A673 (cell line): ENCODE data around the gene KRTAP13-2. TPM values are rescaled to one million over a fixed set of nuclear protein-coding genes. Genes with fewer than 3 reads are reported as not detected.
A peak's percentile ranks its signal among the peaks of the same experiment; 100 is the strongest.

Experiments
- BruUV-seq: library from RNA; stranded (reverse); fragments of 400-500 nt; replicated peaks from 2 replicates; lab custom pipeline; 2021; lab: Mats Ljungman, UMichigan
- CTCF ChIA-PET: fragments of 300-600 bp; sonication (Branson Sonifier 250); formaldehyde crosslinking; loops from one replicate; lab custom pipeline; 2022; ENCODE audit warnings: antibody characterized with exemption; lab: Charles Lee
- POLR2A ChIA-PET: fragments of 300-600 bp; sonication (Branson Sonifier 250); formaldehyde crosslinking; loops from one replicate; lab custom pipeline; 2022; ENCODE audit warnings: antibody characterized with exemption; ENCODE audit not compliant: low non-redundant PET; lab: Charles Lee
- DNase-seq: peaks from one replicate; pipeline ENCODE4 v3.0.0-alpha.2; 2015; ENCODE audit warnings: low spot score
- H3K27ac ChIP-seq: fragments of 200-600 bp; sonication (generic); 2 replicates; pipeline ENCODE4 v1.5.1; 2016; ENCODE audit warnings: mixed run types, low read depth, mild to moderate bottlenecking, mixed read lengths, antibody characterized with exemption, low read length; ENCODE audit not compliant: poor library complexity, severe bottlenecking
- H3K27me3 ChIP-seq: fragments of 200-600 bp; sonication (generic); replicated peaks from 2 replicates; pipeline ENCODE4 v1.6.1; 2017; ENCODE audit warnings: mixed run types, low read depth, mild to moderate bottlenecking, mixed read lengths, antibody characterized with exemption, low read length; ENCODE audit not compliant: insufficient read depth, poor library complexity
- H3K36me3 ChIP-seq: fragments of 200-600 bp; sonication (generic); 2 replicates; pipeline ENCODE4 v1.6.1; 2016; ENCODE audit warnings: mixed run types, mild to moderate bottlenecking, mixed read lengths, antibody characterized with exemption, low read length; ENCODE audit not compliant: insufficient read depth, poor library complexity, severe bottlenecking
- H3K4me1 ChIP-seq: fragments of 200-600 bp; sonication (generic); 2 replicates; pipeline ENCODE4 v1.6.1; 2017; ENCODE audit warnings: mixed run types, mild to moderate bottlenecking, mixed read lengths, antibody characterized with exemption, low read length; ENCODE audit not compliant: insufficient read depth, poor library complexity, severe bottlenecking
- H3K4me3 ChIP-seq: fragments of 200-600 bp; sonication (generic); 2 replicates; pipeline ENCODE4 v1.5.1; 2016; ENCODE audit warnings: low read depth, mixed run types, mild to moderate bottlenecking, mixed read lengths, low read length; ENCODE audit not compliant: poor library complexity, severe bottlenecking
- H3K9me3 ChIP-seq: fragments of 200-600 bp; sonication (generic); 2 replicates; pipeline ENCODE4 v1.6.1; 2016; ENCODE audit warnings: mixed run types, low read depth, mild to moderate bottlenecking, mixed read lengths, antibody characterized with exemption, low read length; ENCODE audit not compliant: poor library complexity, severe bottlenecking
- EZH2 ChIP-seq: fragments of 200-600 bp; sonication (generic); IDR thresholded peaks from 2 replicates; pipeline ENCODE4 v1.6.1; 2017; ENCODE audit warnings: borderline replicate concordance, low read depth, mild to moderate bottlenecking, mixed read lengths, antibody characterized with exemption, low read length; ENCODE audit not compliant: poor library complexity, severe bottlenecking
- intact Hi-C: fragments of 100-400 bp; cut with micrococcal nuclease; formaldehyde crosslinking; loops from one replicate; pipeline ENCODE4 v1.10.0; 2022; ENCODE audit not compliant: unreplicated experiment
- total RNA-seq: library from RNA; stranded (reverse); gene quantifications from 2 replicates; pipeline ENCODE4 v1.2.3, GENCODE V29; 2021
- TF ChIP-seq, protein P1 (sequence below): fragments of 300-800, 200-600 bp; sonication (generic); conservative IDR thresholded peaks from 2 replicates; pipeline ENCODE4 v1.5.1; 2017; ENCODE audit warnings: low read depth, mild to moderate bottlenecking, antibody characterized with exemption, low read length, moderate library complexity, mixed read lengths

The KRTAP13-2 gene
- total RNA-seq, 1 experiment from 2014 or later, result not detected

DNA sequence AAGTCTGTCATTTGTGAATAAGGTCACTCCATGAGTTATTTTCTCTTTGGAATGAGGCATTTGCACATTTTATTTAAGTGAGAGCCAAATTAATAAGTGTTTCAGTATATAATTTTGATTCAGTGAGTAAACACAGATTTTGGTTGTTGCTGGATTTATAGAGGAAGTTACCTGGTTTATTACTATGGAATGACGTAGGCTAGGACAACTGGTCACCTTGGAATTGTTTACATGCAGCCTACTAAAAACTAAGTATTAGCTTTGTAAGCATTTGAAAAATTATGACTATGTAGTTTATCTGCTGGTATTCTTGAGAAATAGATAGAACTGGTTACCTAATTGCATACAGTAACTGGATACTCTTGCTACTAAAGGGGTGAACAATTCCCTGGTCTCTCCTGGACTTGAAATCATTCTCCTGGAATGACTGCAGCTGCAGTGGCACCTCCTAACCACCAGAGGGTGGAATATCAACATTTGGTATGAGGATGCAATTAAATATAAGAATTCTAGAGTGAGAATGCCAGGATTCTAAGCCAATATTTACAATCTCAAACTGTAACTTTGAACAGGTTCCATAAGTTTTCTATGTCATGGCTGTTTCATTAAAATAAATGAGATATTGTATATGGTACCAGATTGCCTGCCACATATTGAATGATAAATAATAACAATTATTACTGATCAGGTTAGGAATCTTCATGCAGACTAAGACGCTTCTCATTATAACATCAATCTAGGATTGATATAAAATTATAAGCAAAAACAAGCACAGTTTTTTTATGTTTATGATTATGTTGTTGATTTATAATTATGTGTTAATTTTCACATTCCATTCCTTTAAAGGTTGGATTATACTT is 31.1 kb downstream of the KRTAP13-2 start:
- ChIA-PET POLR2A (no interaction called here), CTCF (interaction anchor here (0.7 kb wide), 1 partner anchor 773 kb away, joined by 3 read pairs; no protein-coding TSS in a partner anchor)
- Histone ChIP-seq H3K9me3 (no peaks in the 10 kb centered on the region), H3K4me3 (no peak overlapping the region), H3K36me3 (no peaks in the 10 kb centered on the region), H3K27ac (no peak overlapping the region), H3K27me3 (no peaks in the 10 kb centered on the region), H3K4me1 (no peaks in the 10 kb centered on the region)
- TF ChIP-seq EZH2, result no peak
- TF ChIP-seq, protein P1, sequence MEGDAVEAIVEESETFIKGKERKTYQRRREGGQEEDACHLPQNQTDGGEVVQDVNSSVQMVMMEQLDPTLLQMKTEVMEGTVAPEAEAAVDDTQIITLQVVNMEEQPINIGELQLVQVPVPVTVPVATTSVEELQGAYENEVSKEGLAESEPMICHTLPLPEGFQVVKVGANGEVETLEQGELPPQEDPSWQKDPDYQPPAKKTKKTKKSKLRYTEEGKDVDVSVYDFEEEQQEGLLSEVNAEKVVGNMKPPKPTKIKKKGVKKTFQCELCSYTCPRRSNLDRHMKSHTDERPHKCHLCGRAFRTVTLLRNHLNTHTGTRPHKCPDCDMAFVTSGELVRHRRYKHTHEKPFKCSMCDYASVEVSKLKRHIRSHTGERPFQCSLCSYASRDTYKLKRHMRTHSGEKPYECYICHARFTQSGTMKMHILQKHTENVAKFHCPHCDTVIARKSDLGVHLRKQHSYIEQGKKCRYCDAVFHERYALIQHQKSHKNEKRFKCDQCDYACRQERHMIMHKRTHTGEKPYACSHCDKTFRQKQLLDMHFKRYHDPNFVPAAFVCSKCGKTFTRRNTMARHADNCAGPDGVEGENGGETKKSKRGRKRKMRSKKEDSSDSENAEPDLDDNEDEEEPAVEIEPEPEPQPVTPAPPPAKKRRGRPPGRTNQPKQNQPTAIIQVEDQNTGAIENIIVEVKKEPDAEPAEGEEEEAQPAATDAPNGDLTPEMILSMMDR, result peak; percentile 84
- BruUV-seq, result no TSS peak
- intact Hi-C loops, result loop anchor here (2.0 to 10.0 kb wide), 3 partner anchors 66 to 744 kb away; no protein-coding TSS in a partner anchor
- peak; percentile 50 for DNase-seq

DNA sequence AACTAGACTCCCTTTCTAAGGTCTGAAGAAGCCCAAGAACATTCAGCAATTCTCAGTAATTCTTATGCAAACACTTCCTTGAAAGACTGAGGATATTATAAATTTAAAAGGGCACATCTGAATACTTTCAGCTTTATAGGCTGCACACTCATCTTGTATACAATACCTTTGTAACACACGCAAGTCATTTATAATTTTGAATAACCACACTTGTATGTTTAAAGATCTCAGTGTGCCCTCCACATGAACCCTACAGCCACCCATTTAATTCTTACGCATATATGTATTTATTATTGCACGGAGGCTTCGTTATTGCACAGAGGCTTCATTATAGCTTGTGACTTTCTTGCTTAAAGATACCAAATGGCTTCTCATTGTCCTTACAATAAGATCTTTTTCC is 33.4 kb downstream of the KRTAP13-2 start:
- POLR2A ChIA-PET, result no interaction called here
- H3K9me3 ChIP-seq, result no peaks in the 10 kb centered on the region
- CTCF ChIA-PET, result no interaction called here
- no peak for DNase-seq
- no peak overlapping the region for H3K27ac ChIP-seq
- intact Hi-C loops, result no loop called here
- H3K4me3 ChIP-seq, result no peak overlapping the region
- no TSS peak for BruUV-seq
- H3K36me3 ChIP-seq, result no peaks in the 10 kb centered on the region
- H3K27me3 ChIP-seq, result no peaks in the 10 kb centered on the region
- no peaks in the 10 kb centered on the region for H3K4me1 ChIP-seq
- TF ChIP-seq, protein P1, result no peak
- TF ChIP-seq EZH2, result no peak

DNA sequence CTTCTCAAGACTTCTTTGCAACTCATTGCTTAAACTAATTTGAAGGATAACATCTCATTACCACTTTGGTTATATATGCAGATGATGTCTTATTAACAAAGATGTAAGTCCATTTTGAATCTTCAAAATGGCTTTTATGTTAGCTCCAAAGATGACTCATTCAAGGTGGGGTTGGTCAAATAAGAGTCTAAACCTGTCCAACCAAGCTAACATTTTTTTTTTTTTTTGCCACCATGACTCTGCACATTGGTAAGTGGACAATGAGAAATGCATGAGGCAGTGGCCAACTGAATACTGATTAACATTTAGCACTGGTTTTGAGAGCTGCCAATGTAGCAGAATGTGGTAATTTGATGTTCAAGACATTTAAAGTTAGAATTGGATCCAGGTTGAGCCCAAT is 34.3 kb downstream of the KRTAP13-2 start:
- Histone ChIP-seq H3K36me3 (no peaks in the 10 kb centered on the region), H3K4me3 (no peak overlapping the region), H3K9me3 (no peaks in the 10 kb centered on the region), H3K27ac (no peak overlapping the region), H3K27me3 (no peaks in the 10 kb centered on the region), H3K4me1 (no peaks in the 10 kb centered on the region)
- POLR2A ChIA-PET, result no interaction called here
- TF ChIP-seq, protein P1, result no peak
- no peak for TF ChIP-seq EZH2
- intact Hi-C loops, result no loop called here
- no TSS peak for BruUV-seq
- no peak for DNase-seq
- CTCF ChIA-PET, result interaction anchor here (0.6 kb wide), 1 partner anchor 902 kb away, joined by 6 read pairs; no protein-coding TSS in a partner anchor
